DOHH2 (cell line): ENCODE data around the gene PSD4.

Experiments used
- H3F3A ChIP-seq: fragments of 200-600 bp; sonication (generic), shearing (Covaris generic); 2 replicates; pipeline ENCODE4 v1.6.0; 2016; ENCODE audit warnings: antibody characterized with exemption, mild to moderate bottlenecking; ENCODE audit not compliant: control insufficient read depth, insufficient read depth
- H3K27ac ChIP-seq: fragments of 200-600 bp; sonication (generic); 2 replicates; pipeline ENCODE4 v1.5.1; 2014; ENCODE audit warnings: low read depth, mild to moderate bottlenecking, low read length, moderate library complexity
- H3K27me3 ChIP-seq: fragments of 200-600 bp; sonication (generic); 2 replicates; pipeline ENCODE4 v1.6.1; 2014; ENCODE audit warnings: mild to moderate bottlenecking, low read length, mixed read lengths; ENCODE audit not compliant: control insufficient read depth
- H3K36me3 ChIP-seq: fragments of 200-600 bp; sonication (generic); 2 replicates; pipeline ENCODE4 v1.6.1; 2014; ENCODE audit warnings: mild to moderate bottlenecking, low read length, moderate library complexity, mixed read lengths; ENCODE audit not compliant: control insufficient read depth
- H3K4me1 ChIP-seq: fragments of 200-600 bp; sonication (generic); 2 replicates; pipeline ENCODE4 v1.6.1; 2014; ENCODE audit warnings: mild to moderate bottlenecking, low read length, mixed read lengths; ENCODE audit not compliant: control insufficient read depth
- H3K4me2 ChIP-seq: fragments of 200-600 bp; sonication (generic); 2 replicates; pipeline ENCODE4 v1.6.0; 2014; ENCODE audit warnings: mild to moderate bottlenecking, low read length, moderate library complexity
- H3K4me3 ChIP-seq: fragments of 200-600 bp; sonication (generic); 2 replicates; pipeline ENCODE4 v1.5.1; 2014; ENCODE audit warnings: mild to moderate bottlenecking, low read length, mixed read lengths
- H3K79me2 ChIP-seq: fragments of 200-600 bp; sonication (generic); 2 replicates; pipeline ENCODE4 v1.6.1; 2014; ENCODE audit warnings: mild to moderate bottlenecking, low read length, mixed read lengths; ENCODE audit not compliant: control insufficient read depth
- H3K9me2 ChIP-seq: fragments of 200-600 bp; sonication (generic); replicated peaks from 2 replicates; pipeline ENCODE4 v1.6.1; 2014; ENCODE audit warnings: mild to moderate bottlenecking, low read length, mixed read lengths; ENCODE audit not compliant: control insufficient read depth
- H3K9me3 ChIP-seq: fragments of 200-600 bp; sonication (generic); 2 replicates; pipeline ENCODE4 v1.6.1; 2014; ENCODE audit warnings: antibody characterized with exemption, low read length, mixed read lengths; ENCODE audit not compliant: control insufficient read depth, insufficient read depth
- H4K20me1 ChIP-seq: fragments of 200-600 bp; sonication (generic); 2 replicates; pipeline ENCODE4 v1.6.0; 2014; ENCODE audit warnings: low read depth, mild to moderate bottlenecking, antibody characterized with exemption, low read length, moderate library complexity; ENCODE audit not compliant: control insufficient read depth, insufficient read depth
- CTCF ChIP-seq: fragments of 200-600 bp; sonication (generic); IDR thresholded peaks from one replicate; pipeline ENCODE4 v1.5.1; 2014; ENCODE audit warnings: antibody characterized with exemption, mild to moderate bottlenecking, low read depth, low read length; ENCODE audit not compliant: poor library complexity, severe bottlenecking
- EZH2phosphoT487 ChIP-seq: fragments of 200-600 bp; sonication (generic); IDR thresholded peaks from 2 replicates; pipeline ENCODE4 v1.6.1; 2017; ENCODE audit warnings: borderline replicate concordance, mild to moderate bottlenecking, antibody characterized with exemption, low read length, moderate library complexity, mixed read lengths

The PSD4 gene

GRCh38 chr2:113255140-113256070 is 81.6 kb downstream of the PSD4 start:
- Histone ChIP-seq H3K4me1 (peaks cover 15% of the 10 kb centered on the region), H3K27me3 (peaks cover 11% of the 10 kb centered on the region), H4K20me1 (no peaks in the 10 kb centered on the region), H3K36me3 (no peaks in the 10 kb centered on the region), H3K4me3 (no peak overlapping the region), H3K79me2 (no peaks in the 10 kb centered on the region), H3K9me2 (no peaks in the 10 kb centered on the region), H3F3A (no peaks in the 10 kb centered on the region), H3K9me3 (no peaks in the 10 kb centered on the region), H3K4me2 (no peak overlapping the region), H3K27ac (no peak overlapping the region)
- TF ChIP-seq EZH2phosphoT487 (no peak), CTCF (no peak)

GRCh38 chr2:113257516-113258264 is 83.9 kb downstream of the PSD4 start:
- H3K9me2 ChIP-seq, result no peaks in the 10 kb centered on the region
- H3K4me2 ChIP-seq, result no peak overlapping the region
- no peak overlapping the region for H3K4me3 ChIP-seq
- no peaks in the 10 kb centered on the region for H3K9me3 ChIP-seq
- H3F3A ChIP-seq, result no peaks in the 10 kb centered on the region
- H4K20me1 ChIP-seq, result no peaks in the 10 kb centered on the region
- H3K27me3 ChIP-seq, result peaks cover 18% of the 10 kb centered on the region
- no peaks in the 10 kb centered on the region for H3K79me2 ChIP-seq
- TF ChIP-seq EZH2phosphoT487 (no peak), CTCF (no peak)
- H3K27ac ChIP-seq, result no peak overlapping the region
- H3K36me3 ChIP-seq, result no peaks in the 10 kb centered on the region
- 0 out of 2 replicates have a peak, but pooled peaks cover 5% of the 10 kb centered on the region for H3K4me1 ChIP-seq

GRCh38 chr2:113258471-113259147 is 84.8 kb downstream of the PSD4 start:
- no peaks in the 10 kb centered on the region for H3K9me2 ChIP-seq
- no peaks in the 10 kb centered on the region for H4K20me1 ChIP-seq
- H3K27me3 ChIP-seq, result peaks cover 23% of the 10 kb centered on the region
- H3K36me3 ChIP-seq, result no peaks in the 10 kb centered on the region
- no peak overlapping the region for H3K4me3 ChIP-seq
- H3K27ac ChIP-seq, result no peak overlapping the region
- TF ChIP-seq EZH2phosphoT487 (no peak), CTCF (no peak)
- no peaks in the 10 kb centered on the region for H3K9me3 ChIP-seq
- 0 out of 2 replicates have a peak, but pooled peaks cover 5% of the 10 kb centered on the region for H3K4me1 ChIP-seq
- no peak overlapping the region for H3K4me2 ChIP-seq
- H3F3A ChIP-seq, result no peaks in the 10 kb centered on the region
- H3K79me2 ChIP-seq, result no peaks in the 10 kb centered on the region
